Measurements from ENCODE around the gene NID2. TPM values are rescaled to one million over a fixed set of nuclear protein-coding genes. Genes with fewer than 3 reads are reported as not detected.

NID2 gene
- total and polyA plus RNA-seq, 2 donors (not counting 1 experiment from before 2014, with no cell fraction given), result not detected

DNA sequence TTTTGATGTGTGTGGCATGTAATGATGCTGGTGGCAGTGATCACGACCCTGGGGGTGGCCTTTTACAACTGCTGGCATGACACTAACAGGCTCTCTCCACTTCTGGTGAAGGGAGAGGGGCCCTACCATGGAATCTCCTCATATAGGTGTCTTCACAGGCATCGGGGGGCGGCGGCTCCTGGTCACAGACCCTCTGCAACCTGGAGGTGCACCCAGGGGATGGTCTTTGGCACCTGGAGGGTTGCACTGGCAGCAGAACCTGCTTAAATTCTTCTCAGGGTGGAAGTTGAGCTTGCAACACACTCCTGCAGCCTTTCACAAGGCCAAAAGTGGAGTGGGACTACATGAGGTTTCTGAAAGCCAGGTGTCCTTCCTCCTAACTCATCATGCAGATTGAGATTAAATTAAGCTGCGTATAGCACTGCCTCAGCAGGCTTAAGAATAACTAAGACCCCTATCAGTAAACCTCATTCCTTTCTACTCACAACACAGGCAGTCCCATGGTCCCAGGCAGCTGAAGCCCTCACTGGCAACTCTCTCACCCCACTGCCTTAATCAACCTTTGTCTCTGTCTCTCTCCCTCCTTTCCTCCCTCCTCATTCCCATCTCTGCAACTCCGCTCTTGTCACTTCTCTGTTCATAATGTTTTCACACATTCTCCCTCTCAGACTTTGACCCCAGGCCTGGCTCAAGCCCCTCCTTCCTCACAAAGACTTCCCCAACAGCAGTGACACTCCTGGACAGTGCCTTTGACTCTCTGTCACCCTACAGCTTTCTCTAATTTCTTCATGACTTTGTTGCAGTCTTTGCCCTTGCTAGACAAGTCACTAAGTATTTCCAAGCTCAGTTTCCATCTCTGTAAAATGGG, 18.9 kb downstream of the NID2 start:
- CTCF ChIA-PET, result no interaction called here

DNA sequence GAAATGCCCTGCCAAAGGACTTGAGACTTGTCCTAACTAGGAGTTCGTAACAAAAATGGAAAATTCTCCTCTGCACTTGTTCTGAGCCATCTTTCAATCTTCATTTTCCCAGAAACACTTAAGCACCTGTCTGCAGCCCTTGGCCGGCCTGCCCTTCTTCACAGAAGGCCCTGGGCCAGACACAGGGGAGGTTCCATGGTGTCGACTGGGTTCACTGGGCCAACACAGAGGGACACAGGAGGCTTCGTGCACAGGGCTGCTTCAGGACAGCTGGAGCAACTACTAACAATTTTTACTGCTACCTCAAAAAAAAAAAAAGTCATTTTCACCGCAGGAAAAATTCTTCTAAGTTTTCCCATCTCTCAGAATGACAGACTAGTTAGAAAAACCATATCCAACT, 19.6 kb downstream of the NID2 start:
- no peaks in the 10 kb centered on the region for H3K79me2 ChIP-seq (ENCODE audit: control insufficient read depth, insufficient read depth, low read length)
- Mint-ChIP-seq H3K4me1 (peaks cover 25% of the 10 kb centered on the region), H3K27me3 (peaks cover 14% of the 10 kb centered on the region), H3K9me3 (ENCODE audit: insufficient read depth) (no peaks in the 10 kb centered on the region), H3K4me3 (no peak overlapping the region), H3K27ac (no peak overlapping the region)
- no peaks in the 10 kb centered on the region for H3K9me3 ChIP-seq (ENCODE audit: control extremely low read depth in 1 of 3, control insufficient read depth in 2 of 3, insufficient read depth in 1 of 3, low read length in 2 of 3)
- H3K27ac ChIP-seq (ENCODE audit: low read length in 2 of 2), result no peak overlapping the region
- no peaks in the 10 kb centered on the region for H3K36me3 ChIP-seq (replicated peaks in 1 of 2; ENCODE audit: control extremely low read depth in 1 of 2, control insufficient read depth in 1 of 2, extremely low read depth in 1 of 2, insufficient read depth in 2 of 2, low read length in 1 of 2)
- H3K27me3 ChIP-seq (replicated peaks in 1 of 4; ENCODE audit: control extremely low read depth in 1 of 4, control insufficient read depth in 3 of 4, insufficient read depth in 4 of 4, low read length in 3 of 4), result peaks cover 0 to 8% (median 1%) of the 10 kb centered on the region in 4 experiments
- ATAC-seq (ENCODE audit: low read depth) (no peak), DNase-seq (no peak)
- no peak overlapping the region for H3K4me2 ChIP-seq (replicated peaks; ENCODE audit: low read depth, low read length, poor library complexity, severe bottlenecking)
- no peak overlapping the region for H3K4me3 ChIP-seq (ENCODE audit: control extremely low read depth in 1 of 5, extremely low read depth in 1 of 5, insufficient read depth in 1 of 5, low read depth in 2 of 5, low read length in 4 of 5)
- TF ChIP-seq, protein P1, sequence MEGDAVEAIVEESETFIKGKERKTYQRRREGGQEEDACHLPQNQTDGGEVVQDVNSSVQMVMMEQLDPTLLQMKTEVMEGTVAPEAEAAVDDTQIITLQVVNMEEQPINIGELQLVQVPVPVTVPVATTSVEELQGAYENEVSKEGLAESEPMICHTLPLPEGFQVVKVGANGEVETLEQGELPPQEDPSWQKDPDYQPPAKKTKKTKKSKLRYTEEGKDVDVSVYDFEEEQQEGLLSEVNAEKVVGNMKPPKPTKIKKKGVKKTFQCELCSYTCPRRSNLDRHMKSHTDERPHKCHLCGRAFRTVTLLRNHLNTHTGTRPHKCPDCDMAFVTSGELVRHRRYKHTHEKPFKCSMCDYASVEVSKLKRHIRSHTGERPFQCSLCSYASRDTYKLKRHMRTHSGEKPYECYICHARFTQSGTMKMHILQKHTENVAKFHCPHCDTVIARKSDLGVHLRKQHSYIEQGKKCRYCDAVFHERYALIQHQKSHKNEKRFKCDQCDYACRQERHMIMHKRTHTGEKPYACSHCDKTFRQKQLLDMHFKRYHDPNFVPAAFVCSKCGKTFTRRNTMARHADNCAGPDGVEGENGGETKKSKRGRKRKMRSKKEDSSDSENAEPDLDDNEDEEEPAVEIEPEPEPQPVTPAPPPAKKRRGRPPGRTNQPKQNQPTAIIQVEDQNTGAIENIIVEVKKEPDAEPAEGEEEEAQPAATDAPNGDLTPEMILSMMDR (IDR thresholded peaks at IDR 0.05), result no peak
- no peak for TF ChIP-seq EZH2 (IDR thresholded peaks at IDR 0.05; ENCODE audit: borderline replicate concordance, insufficient read depth, low read depth, low read length, poor library complexity, severe bottlenecking)
- CTCF ChIA-PET, result no interaction called here
- H4K20me1 ChIP-seq (ENCODE audit: control insufficient read depth, insufficient read depth, low read length, poor library complexity, severe bottlenecking), result no peaks in the 10 kb centered on the region
- intact Hi-C loops (cut with micrococcal nuclease), result no loop called here
- H3K9ac ChIP-seq (ENCODE audit: low read length), result no peak overlapping the region
- POLR2A ChIA-PET, result no interaction called here
- no peaks in the 10 kb centered on the region for H3K4me1 ChIP-seq (ENCODE audit: control insufficient read depth in 2 of 2, insufficient read depth in 2 of 2, low read length in 2 of 2)
- H2AFZ ChIP-seq (ENCODE audit: insufficient read depth, low read depth, low read length, poor library complexity, severe bottlenecking), result no peak overlapping the region
- 87% methylated on average over 3 of the region's 5 CpGs for WGBS (ENCODE audit: insufficient coverage)

More for the DNA sequence above, 18.9 kb downstream of the NID2 start:
- Histone ChIP-seq H3K4me1 (ENCODE audit: control insufficient read depth in 2 of 2, insufficient read depth in 2 of 2, low read length in 2 of 2) (no peaks in the 10 kb centered on the region), H3K4me2 (replicated peaks; ENCODE audit: low read depth, low read length, poor library complexity, severe bottlenecking) (no peak overlapping the region), H4K20me1 (ENCODE audit: control insufficient read depth, insufficient read depth, low read length, poor library complexity, severe bottlenecking) (no peaks in the 10 kb centered on the region), H3K9ac (ENCODE audit: low read length) (no peak overlapping the region), H3K9me3 (ENCODE audit: control extremely low read depth in 1 of 3, control insufficient read depth in 2 of 3, insufficient read depth in 1 of 3, low read length in 2 of 3) (no peaks in the 10 kb centered on the region), H3K4me3 (ENCODE audit: control extremely low read depth in 1 of 5, extremely low read depth in 1 of 5, insufficient read depth in 1 of 5, low read depth in 2 of 5, low read length in 4 of 5) (no peak overlapping the region), H3K27ac (ENCODE audit: low read length in 2 of 2) (no peak overlapping the region), H3K36me3 (replicated peaks in 1 of 2; ENCODE audit: control extremely low read depth in 1 of 2, control insufficient read depth in 1 of 2, extremely low read depth in 1 of 2, insufficient read depth in 2 of 2, low read length in 1 of 2) (no peaks in the 10 kb centered on the region), H3K79me2 (ENCODE audit: control insufficient read depth, insufficient read depth, low read length) (no peaks in the 10 kb centered on the region), H2AFZ (ENCODE audit: insufficient read depth, low read depth, low read length, poor library complexity, severe bottlenecking) (no peak overlapping the region), H3K27me3 (replicated peaks in 1 of 4; ENCODE audit: control extremely low read depth in 1 of 4, control insufficient read depth in 3 of 4, insufficient read depth in 4 of 4, low read length in 3 of 4) (peaks cover 0 to 7% (median under 1%) of the 10 kb centered on the region in 4 experiments)
- no peak overlapping the region for H3K4me3 Mint-ChIP-seq
- 96% methylated on average over 4 of the region's 6 CpGs for WGBS (ENCODE audit: insufficient coverage)
- intact Hi-C loops (cut with micrococcal nuclease), result no loop called here
- POLR2A ChIA-PET, result no interaction called here
- H3K27ac Mint-ChIP-seq, result no peak overlapping the region
- peaks cover 23% of the 10 kb centered on the region for H3K4me1 Mint-ChIP-seq
- TF ChIP-seq EZH2 (IDR thresholded peaks at IDR 0.05; ENCODE audit: borderline replicate concordance, insufficient read depth, low read depth, low read length, poor library complexity, severe bottlenecking), result no peak
- TF ChIP-seq, protein P1 (IDR thresholded peaks at IDR 0.05), result no peak
- H3K9me3 Mint-ChIP-seq (ENCODE audit: insufficient read depth), result no peaks in the 10 kb centered on the region
- ATAC-seq (ENCODE audit: low read depth), result no peak
- no peak for DNase-seq
- peaks cover 17% of the 10 kb centered on the region for H3K27me3 Mint-ChIP-seq

All from B cell (primary cell).